HG03469 (cell line): ENCODE measurements around the gene SLIT1.

ENCODE experiments used
- ATAC-seq: cut with Tn5 transposase; IDR thresholded peaks from one replicate; pipeline ENCODE4 v1.9.1; 2021; ENCODE audit warnings: mild to moderate bottlenecking, moderate library complexity, moderate number of reproducible peaks; ENCODE audit not compliant: unreplicated experiment

Gene SLIT1

GRCh38 chr10:97174276-97174775, 11.4 kb downstream of the SLIT1 start:
- no peak for ATAC-seq

GRCh38 chr10:97173036-97173435, 12.7 kb downstream of the SLIT1 start:
- ATAC-seq: no peak

- ATAC-seq: no peak
These were observed 14.8 kb downstream of the SLIT1 start for GRCh38 chr10:97171001-97171400.

- ATAC-seq: no peak
These were observed 15.7 kb downstream of the SLIT1 start for GRCh38 chr10:97169911-97170693.

- ATAC-seq: no peak
These were observed 16.7 kb downstream of the SLIT1 start for GRCh38 chr10:97169063-97169462.

GRCh38 chr10:97168645-97169044, 17.1 kb downstream of the SLIT1 start:
- no peak for ATAC-seq

- ATAC-seq: no peak
These were observed 20.3 kb downstream of the SLIT1 start for GRCh38 chr10:97165499-97165898.

- no peak for ATAC-seq
These were observed 21.8 kb downstream of the SLIT1 start for GRCh38 chr10:97163781-97164501.

GRCh38 chr10:97163181-97163580, 22.6 kb downstream of the SLIT1 start:
- no peak for ATAC-seq

GRCh38 chr10:97159646-97160305, 26.0 kb downstream of the SLIT1 start:
- no peak for ATAC-seq

- no peak for ATAC-seq
These were observed 28.1 kb downstream of the SLIT1 start for GRCh38 chr10:97157578-97158095.

GRCh38 chr10:97154781-97155180, 31.0 kb downstream of the SLIT1 start:
- no peak for ATAC-seq

- ATAC-seq: no peak
These were observed 31.6 kb downstream of the SLIT1 start for GRCh38 chr10:97154162-97154561.

GRCh38 chr10:97153270-97153850, 32.4 kb downstream of the SLIT1 start:
- ATAC-seq: no peak

- no peak for ATAC-seq
These were observed 34.3 kb downstream of the SLIT1 start for GRCh38 chr10:97151307-97151914.

- no peak for ATAC-seq
These were observed 35.1 kb downstream of the SLIT1 start for GRCh38 chr10:97150616-97151015.

- no peak for ATAC-seq
These were observed 35.7 kb downstream of the SLIT1 start for GRCh38 chr10:97150013-97150595.

- no peak for ATAC-seq
These were observed 36.7 kb downstream of the SLIT1 start for GRCh38 chr10:97149079-97149531.

GRCh38 chr10:97144297-97144696, 41.5 kb downstream of the SLIT1 start:
- ATAC-seq: no peak

- no peak for ATAC-seq
These were observed 42.9 kb downstream of the SLIT1 start for GRCh38 chr10:97142834-97143233.
